DMS53 treated with DMSO at 0.1 percent for 48 hours (cell line): ENCODE data around the gene RPEL1.
"Not testable (repeated sequence)": the region's sequence is repeated elsewhere in the genome, so short reads cannot be mapped to it uniquely, and the experiment has no call there.

Experiments
- DNase-seq: peaks from one replicate; lab custom pipeline; 2025; ENCODE audit not compliant: unreplicated experiment; lab: John Stamatoyannopoulos, UW

The RPEL1 gene

GRCh38 chr10:103245587-103245986 is at the start of gene RPEL1:
RPEL1 (plus strand) TSS chr10:103245887; CDS start chr10:103245997, 110 bp downstream.
- DNase-seq: not testable (repeated sequence)

GRCh38 chr10:103196516-103196915 is 49.2 kb upstream of the RPEL1 start:
- DNase-seq: no peak

DNA sequence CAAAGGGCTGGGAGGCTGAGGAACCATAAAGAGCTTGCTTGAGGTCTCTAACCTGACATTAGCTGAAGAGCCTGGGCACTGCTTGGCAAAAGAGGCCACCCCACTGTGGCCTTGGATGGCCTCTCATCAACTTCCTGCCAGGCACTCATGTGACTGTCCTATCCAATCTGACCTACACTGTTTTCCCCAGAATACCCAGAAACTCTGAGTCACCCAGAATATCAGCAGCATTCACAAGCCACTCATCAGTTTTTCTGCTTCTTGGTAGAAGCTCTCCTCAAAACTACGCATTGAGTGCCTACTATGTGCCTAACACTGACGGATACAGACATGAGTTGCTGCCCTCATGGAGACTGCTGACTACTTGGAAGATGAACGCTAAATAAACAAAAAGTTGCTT is 48.5 kb upstream of the RPEL1 start:
- DNase-seq: peak; percentile 69

DNA sequence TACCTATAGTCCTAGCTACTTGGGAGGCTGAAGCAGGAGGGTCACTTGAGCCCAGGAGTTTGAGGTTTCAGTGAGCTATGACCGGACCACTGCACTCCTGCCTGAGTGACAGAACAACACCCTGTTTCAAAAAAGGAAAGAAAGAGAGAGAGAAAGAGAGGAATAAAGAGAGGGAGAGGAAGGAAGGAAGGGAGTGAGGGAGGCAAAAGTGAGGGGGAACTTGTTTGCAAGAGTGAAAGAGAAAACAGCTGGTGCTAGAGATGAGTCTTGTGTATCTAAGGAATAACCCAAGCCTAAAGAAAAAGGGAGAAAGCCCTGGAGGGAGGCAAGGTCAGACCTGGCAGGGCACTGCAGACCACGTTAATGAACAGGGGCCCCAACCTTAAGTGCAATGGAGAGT is 47.8 kb upstream of the RPEL1 start:
- DNase-seq: no peak

GRCh38 chr10:103198648-103199047 is 47.0 kb upstream of the RPEL1 start:
- DNase-seq: no peak

DNA sequence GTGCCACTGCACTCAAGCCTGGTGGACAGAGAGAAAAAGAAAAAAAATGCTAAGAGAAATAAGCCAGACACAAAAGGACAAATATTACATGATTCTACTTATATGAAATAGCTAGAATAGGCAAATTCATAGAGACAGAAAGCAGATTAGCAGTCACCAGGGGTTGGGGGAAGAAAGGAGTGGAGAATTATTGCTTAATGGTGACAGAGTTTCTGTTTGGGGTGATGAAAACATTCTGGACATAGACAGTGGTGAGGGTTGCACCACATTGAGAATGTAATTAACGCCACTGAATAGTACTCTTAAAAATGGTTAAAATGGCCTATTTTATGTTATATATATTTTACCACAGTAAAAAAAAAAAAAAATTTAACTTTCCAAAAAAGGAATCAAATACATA is 46.2 kb upstream of the RPEL1 start:
- DNase-seq: no peak

DNA sequence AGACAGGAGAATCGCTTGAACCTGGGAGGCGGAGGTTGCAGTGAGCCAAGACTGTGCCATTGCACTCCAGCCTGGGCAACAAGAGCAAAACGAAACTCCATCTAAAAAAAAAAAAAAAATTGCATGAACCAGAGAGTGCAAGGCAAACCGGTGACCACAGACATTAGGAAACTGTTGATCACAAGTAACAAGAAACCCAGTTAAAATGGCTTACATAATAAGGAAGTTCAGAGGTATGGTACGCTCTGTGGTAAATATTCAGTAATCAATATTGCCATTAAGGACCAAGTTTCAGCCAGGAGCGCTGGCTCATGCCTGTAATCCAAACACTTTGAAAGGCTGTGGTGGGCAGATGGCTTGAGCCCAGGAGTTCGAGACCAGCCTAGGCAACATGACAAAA is 43.4 kb upstream of the RPEL1 start:
- no peak for DNase-seq

GRCh38 chr10:103203466-103203865 is 42.2 kb upstream of the RPEL1 start:
- DNase-seq: no peak

GRCh38 chr10:103204353-103205255 is 41.1 kb upstream of the RPEL1 start:
- no peak for DNase-seq

DNA sequence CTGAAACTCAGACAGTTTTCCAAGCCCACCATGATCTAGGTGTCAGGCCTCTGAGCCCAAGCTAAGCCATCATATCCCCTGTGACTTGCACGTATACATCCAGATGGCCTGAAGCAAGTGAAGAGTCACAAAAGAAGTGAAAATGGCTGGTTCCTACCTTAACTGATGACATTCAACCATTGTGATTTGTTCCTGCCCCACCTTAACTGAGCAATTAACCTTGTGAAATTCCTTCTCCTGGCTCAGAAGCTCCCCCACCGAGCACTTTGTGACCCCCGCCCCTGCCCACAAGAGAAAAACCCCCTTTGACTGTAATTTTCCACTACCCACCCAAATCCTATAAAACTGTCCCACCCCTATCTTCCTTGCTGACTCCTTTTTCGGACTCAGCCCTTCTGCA is 40.3 kb upstream of the RPEL1 start:
- DNase-seq: not testable (repeated sequence)

DNA sequence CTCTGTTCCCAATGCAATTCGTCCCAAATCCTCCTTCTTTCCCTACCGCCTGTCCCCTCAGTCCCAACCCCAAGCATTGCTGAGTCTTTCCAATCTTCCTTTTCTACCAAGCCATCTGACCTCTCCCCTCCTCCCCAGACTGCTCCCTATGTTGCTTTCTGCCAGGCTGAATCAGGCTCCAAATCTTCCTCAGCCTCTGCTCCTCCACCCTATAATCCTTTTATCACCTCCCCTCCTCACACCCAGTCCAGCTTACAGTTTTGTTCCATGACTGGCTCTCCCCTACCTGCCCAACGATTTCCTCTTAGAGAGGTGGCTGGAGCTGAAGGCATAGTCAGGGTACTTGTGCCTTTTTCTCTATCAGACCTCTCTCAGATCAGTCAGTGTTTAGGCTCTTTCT is 39.0 kb upstream of the RPEL1 start:
- not testable (repeated sequence) for DNase-seq

DNA sequence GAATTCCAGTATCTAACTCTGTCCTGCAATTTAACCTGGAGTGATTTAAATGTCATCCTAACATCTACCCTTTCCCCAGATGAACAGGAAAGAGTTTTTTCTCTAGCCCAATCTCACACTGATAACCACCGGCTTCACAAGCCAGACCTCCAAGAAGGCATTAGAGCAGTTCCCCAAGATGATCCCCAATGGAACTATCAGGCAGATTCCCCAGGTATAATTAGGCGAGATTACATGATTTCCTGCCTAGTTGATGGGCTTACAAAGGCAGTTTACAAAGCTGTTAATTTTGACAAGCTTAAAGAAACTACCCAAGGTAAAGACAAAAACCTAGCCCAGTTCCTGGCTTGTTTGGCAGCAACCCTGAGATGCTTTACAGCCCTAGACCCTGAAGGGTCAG is 38.5 kb upstream of the RPEL1 start:
- no peak for DNase-seq

GRCh38 chr10:103207643-103208042 is 38.0 kb upstream of the RPEL1 start:
- DNase-seq: not testable (repeated sequence)

GRCh38 chr10:103210262-103210661 is 35.4 kb upstream of the RPEL1 start:
- not testable (repeated sequence) for DNase-seq

DNA sequence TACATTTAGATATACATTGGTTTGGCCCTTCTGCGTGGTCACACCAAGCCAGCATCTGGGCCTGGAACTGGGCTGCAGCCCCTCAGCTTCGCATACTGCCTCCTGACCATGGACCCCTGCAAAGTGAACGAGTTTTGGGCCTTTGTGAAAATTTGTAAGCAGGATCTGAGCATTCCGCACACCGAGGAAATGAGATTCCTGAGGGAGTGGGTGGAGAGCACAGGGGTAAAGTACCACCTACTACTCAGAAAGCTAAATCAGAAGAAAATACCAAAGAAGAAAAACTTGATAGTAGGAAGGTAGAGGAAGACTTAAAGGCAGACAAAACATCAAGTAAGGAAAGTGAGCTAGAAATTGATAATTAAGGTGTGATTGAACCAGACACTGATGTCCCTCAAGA is 30.1 kb upstream of the RPEL1 start:
- no peak for DNase-seq

DNA sequence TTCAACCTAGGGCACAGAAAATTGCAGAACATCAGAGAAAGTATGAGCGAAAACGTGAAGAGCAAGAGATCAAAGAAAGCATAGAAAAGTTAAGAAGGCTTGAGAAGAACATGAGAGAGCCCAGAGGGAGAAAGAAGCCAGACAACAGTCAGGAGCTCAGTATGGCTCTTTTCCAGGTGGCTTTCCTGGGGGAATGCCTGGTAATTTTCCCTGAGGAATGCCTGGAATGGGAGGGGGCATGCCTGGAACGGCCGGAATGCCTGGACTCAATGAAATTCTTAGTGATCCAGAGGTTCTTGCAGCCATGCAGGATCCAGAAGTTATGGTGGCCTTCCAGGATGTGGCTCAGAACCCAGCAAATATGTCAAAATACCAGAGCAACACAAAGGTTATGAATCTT is 29.3 kb upstream of the RPEL1 start:
- DNase-seq: not testable (repeated sequence)

DNA sequence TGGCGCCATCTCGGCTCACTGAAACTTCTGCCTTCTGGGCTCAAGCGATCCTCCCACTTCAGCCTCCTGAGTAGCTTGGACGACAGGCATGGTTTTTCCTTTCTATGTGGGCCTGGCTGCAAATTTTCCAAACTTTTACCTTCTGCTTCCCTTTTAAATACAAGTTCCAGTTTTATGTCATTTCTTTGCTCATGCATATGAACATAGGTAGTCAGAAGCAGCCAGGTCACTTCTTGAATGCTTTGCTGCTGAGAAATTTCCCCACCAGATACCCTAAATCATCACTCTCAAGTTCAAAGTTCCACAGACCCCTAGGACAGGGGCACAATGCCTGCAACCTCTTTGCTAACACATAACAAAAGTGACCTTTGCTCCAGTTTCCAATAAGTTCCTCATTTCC is 21.6 kb upstream of the RPEL1 start:
- DNase-seq: no peak

GRCh38 chr10:103224721-103225120 is 21.0 kb upstream of the RPEL1 start:
- not testable (repeated sequence) for DNase-seq

DNA sequence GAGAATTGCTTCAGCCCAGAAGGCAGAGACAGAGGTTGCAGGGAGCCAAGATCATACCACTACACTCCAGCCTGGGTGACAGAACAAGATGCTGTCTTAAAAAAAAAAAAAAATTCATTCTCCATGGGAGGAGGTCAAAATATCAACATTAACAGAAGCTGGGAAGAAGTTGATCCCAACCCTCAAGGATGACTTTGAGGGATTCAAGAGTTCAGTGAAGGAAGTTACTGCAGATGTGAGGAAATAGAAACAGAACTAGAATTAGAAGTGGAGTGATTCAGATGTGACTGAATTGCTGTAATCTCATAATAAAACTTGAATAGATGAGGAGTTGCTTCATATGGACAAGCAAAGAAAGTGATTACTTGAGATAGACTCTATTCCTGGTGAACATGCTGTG is 19.7 kb upstream of the RPEL1 start:
- DNase-seq: no peak

DNA sequence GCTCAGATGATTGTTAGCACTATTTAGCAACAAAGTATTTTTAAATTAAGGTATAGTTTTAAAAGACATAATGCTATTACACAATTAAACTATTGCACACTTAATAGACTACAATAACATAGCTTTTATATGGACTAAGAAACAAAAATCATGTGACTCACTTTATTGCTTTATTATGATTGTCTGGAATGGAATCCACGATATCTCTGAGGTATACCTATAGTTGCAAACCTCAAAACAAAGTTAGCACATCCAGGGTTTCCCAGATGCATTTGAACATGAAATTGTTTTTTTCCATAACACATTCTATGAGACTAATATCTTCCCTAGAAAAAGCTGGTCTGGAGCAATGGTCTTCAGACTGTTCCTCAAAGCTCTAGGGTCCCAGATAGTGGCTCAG is 18.3 kb upstream of the RPEL1 start:
- DNase-seq: no peak

GRCh38 chr10:103231047-103231551 is 14.6 kb upstream of the RPEL1 start:
- DNase-seq: no peak

GRCh38 chr10:103232131-103232673 is 13.5 kb upstream of the RPEL1 start:
- no peak for DNase-seq
